ENCODE results near the gene LPA.

GRCh38 chr6:160510199-160510598 lies 153.9 kb downstream of the LPA start:
- TF ChIP-seq CTCF (IDR thresholded peaks at IDR 0.05) (no peak), POLR2A (IDR thresholded peaks at IDR 0.05) (no peak)

Data from body of pancreas (tissue), 4 donors.